GM19463 (cell line): Measurements from ENCODE around the gene NUCB1.
"Not testable (repeated sequence)": the region's sequence is repeated elsewhere in the genome, so short reads cannot be mapped to it uniquely, and the experiment has no call there.

ENCODE experiments used
- ATAC-seq: cut with Tn5 transposase; IDR thresholded peaks from one replicate; pipeline ENCODE4 v1.9.1; 2021; ENCODE audit warnings: mild to moderate bottlenecking, moderate library complexity; ENCODE audit not compliant: unreplicated experiment

The NUCB1 gene

GRCh38 chr19:48899781-48900476, at the start of gene NUCB1:
TSS of gene NUCB1 (plus strand) at chr19:48900312. CDS start at chr19:48900797, 485 bp downstream.
- ATAC-seq, result peak; percentile 89

GRCh38 chr19:48852292-48852691, 47.8 kb upstream of the NUCB1 start:
- ATAC-seq, result no peak

- ATAC-seq, result no peak
These were observed 46.6 kb upstream of the NUCB1 start for GRCh38 chr19:48853483-48853882.

GRCh38 chr19:48854103-48854502, 46.0 kb upstream of the NUCB1 start:
- no peak for ATAC-seq

GRCh38 chr19:48856921-48857320, 43.2 kb upstream of the NUCB1 start:
- no peak for ATAC-seq

DNA sequence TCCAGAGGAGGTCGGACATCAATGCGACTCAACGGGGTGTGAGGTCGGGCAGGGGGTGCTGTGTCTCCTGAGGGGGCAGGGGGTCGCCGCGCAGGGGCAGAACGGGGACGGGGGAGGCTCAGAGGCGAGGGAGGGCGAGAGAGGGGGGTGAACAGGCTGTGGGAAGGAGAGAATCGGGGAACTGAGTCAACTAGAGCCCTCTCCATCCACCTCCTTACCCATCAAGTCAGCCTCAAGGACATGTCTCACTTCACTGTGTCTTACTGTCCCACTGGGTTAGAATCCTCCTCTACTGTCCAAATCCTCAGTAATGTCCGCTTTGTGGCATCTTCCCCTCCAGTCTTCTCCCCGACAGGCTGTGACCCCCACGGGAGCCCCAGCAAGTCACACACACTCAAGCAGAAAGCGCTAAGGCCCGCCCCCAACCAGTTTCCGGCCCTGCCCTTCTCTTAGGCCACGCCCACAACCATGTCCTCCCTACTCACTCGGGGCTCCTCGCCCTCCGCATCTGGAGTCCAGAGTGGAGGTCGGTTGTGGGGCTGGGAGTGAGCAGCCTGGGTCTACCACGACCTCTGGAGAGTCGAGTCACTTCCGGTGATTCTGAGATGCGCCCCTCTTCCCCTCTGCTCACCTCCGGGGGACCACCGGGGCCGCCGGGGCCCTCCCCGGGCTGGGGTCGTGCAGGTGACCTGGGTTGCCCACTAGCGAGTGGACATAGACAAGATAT, 41.0 kb upstream of the NUCB1 start:
- peak; percentile 52 for ATAC-seq

DNA sequence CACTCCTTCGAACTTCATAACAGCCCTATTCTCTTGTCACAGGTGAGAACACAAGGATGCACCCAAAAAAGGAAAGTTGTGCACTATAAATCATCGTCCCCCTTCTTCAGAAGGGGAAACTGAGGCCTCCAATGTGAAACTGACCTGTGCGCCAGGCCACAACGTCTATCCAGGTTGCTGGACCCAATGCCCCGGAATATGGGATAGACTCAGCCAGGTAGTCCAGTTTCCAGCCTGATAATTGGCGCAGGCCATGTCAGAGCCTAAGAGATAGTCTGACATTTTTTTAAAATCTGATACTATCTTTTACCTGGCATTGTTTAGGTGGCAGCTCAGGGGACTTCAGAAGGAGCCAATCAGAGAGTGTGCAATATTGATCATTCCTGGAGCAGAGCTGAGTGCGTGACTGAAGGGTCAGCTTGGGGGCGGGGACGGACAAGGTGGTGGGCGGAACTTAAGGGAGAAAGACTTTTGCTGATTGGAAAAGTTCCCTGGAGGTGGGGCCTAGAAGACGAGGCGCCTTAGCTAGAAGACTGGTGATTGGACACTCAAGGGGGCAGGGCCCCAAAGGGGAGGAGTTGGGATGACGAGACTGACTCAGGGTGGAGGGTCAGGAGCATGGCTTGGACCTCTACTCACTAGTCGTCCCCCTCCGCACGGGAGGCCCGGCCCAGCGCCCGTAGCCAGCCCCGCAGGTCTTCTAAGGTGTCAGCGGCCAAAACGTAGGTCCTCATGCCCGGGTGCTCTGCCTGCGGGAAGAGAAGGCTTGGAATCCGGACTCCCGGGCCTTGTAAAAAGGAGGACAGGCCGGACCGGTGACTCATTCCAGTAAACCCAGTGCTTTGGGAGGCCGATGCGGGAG, 40.2 kb upstream of the NUCB1 start:
- peak; percentile 65 for ATAC-seq

DNA sequence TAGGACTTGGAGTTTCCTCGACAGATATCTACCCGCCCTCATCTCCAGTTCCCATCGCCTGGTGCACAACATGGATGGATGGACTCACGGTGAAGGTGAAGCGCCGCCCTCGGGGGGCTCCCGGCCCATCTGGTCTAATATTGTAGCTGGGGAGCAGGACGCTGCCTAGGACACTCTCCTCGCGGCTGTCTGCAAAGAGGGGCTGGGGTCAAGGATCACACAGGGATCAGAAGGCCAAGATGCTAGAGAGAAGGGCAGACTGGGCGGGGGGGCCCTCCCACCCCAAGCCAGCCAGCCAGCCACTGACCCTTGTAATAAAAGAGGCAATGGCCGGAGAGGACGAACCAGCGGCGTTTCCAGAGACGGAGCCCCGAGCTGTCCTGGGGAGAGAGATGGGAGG, 38.8 kb upstream of the NUCB1 start:
- ATAC-seq, result no peak

DNA sequence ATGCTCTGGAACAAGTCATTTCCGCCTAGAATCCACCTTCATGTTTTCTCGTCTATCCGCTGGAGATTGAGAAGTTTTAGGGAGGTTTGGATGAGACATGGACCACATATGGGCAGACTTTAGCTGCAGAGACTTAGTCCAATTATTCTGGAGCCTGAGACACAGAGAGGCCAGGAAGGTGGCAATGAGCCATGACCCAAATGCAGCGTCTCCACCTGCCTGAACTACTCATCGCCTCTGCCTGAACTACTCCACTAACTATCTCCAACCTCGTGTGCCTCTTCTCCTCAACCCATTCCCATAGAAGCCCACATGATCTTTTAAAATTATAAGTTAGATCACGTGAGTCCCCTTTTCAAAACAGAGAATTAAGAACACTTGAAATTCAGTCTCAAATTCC, 37.3 kb upstream of the NUCB1 start:
- ATAC-seq, result no peak

DNA sequence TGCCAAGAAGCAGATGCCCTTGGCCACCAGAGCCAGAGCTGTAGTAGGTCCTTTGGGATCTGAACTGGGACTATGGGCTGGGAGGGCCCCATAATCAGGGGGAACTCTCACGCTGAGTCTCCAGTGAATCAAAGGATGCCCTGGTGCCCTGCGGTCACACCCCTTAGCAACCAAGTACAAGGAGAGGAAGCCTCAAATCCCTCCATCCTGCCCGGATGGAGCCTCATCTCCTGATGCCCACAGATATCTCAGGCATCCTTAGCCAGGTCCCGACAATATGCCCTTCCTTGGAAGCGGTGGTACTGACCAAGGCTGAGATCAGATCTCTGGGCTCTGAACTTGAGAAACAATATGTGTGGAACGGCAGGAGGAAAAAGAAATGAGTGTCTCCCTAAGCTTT, 33.4 kb upstream of the NUCB1 start:
- no peak for ATAC-seq

- no peak for ATAC-seq
These were observed 32.9 kb upstream of the NUCB1 start for GRCh38 chr19:48867123-48867745.

GRCh38 chr19:48867746-48868113, 32.4 kb upstream of the NUCB1 start:
- no peak for ATAC-seq

DNA sequence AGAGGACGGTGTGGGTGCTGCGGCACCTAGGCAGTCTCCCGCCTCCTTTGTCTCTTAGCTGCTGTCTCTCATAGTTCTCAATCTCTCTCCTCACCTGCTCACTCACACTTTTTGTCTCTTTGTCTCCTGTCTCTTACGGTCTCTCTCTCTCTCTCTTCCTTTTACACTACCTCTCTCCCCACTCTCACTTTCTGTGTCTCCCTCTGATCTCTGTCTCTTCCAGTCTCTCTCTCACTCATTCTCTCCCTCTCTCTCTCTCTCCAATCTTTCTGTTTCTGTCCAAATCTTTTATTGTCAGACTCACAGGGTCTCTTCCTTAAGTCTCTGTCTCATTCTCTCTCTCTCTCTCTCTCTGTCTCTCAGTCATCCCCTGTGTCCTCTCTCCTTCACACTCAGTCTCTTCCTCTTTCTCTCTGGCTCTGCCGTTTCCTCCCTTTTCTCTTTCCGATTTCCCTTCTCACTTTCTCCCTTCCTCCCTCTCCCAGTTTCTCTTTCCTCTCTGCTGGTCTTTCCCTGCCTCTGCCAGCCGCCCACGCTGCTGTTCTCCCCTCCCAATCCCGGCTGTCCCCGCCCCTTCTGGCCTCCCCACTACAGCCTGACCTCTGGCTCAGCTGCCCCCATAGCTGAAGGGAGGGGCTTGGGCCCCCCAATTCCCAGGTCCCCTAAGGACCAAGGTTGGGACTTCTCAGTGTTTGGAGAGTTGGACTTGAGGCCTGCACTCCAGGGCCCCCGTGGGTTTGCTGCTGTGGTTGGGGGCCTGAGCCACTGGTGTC, 31.8 kb upstream of the NUCB1 start, which contains the start of gene PLEKHA4:
Gene PLEKHA4, minus strand, starts transcription at position 504 of the 773 bp plus-strand sequence. CDS start 997 bp downstream, outside the sequence.
- ATAC-seq, result no peak

GRCh38 chr19:48870048-48870447, 30.1 kb upstream of the NUCB1 start:
- no peak for ATAC-seq

- ATAC-seq, result not testable (repeated sequence)
These were observed 28.5 kb upstream of the NUCB1 start for GRCh38 chr19:48871471-48872181.

DNA sequence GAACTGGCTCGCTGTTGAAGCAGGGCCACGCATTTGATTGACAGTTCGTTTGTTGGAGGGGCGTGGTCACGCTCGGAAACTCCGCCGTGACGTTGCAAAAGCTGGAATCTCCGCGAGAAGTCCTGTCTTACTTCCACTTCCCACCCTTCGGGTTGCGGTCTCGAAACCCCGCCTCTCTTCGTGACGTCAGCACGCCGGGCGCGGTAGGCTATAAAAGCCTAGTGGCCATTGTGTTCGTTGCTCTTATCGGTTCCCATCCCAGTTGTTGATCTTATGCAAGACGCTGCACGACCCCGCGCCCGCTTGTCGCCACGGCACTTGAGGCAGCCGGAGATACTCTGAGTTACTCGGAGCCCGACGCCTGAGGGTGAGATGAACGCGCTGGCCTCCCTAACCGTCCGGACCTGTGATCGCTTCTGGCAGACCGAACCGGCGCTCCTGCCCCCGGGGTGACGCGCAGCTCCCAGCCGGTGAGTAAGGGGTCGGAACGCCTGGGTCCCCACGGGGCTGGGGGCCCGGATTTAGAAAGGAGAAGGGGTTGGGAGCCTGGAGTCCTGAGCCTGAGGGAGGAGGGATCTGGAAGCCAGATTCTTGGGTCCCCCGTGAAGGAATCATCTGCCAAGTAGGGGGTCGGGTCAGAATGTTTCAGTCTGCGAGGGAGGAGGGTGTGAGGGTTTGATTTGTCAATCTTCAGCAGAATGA, 27.8 kb upstream of the NUCB1 start, which contains the start of gene PPP1R15A:
Gene PPP1R15A, plus strand, starts transcription at position 240 of the 702 bp plus-strand sequence. CDS start 813 bp downstream, outside the sequence.
- ATAC-seq, result peak; percentile 36

- no peak for ATAC-seq
These were observed 27.1 kb upstream of the NUCB1 start for GRCh38 chr19:48872884-48873475.
